Left forelimb (tissue), 1 donor: ENCODE results near the gene DPP4.

ENCODE experiments used
- DNase-seq: peaks from one replicate; pipeline ENCODE4 v3.0.0-alpha.2; 2018; ENCODE audit warnings: low spot score

Gene DPP4

DNA sequence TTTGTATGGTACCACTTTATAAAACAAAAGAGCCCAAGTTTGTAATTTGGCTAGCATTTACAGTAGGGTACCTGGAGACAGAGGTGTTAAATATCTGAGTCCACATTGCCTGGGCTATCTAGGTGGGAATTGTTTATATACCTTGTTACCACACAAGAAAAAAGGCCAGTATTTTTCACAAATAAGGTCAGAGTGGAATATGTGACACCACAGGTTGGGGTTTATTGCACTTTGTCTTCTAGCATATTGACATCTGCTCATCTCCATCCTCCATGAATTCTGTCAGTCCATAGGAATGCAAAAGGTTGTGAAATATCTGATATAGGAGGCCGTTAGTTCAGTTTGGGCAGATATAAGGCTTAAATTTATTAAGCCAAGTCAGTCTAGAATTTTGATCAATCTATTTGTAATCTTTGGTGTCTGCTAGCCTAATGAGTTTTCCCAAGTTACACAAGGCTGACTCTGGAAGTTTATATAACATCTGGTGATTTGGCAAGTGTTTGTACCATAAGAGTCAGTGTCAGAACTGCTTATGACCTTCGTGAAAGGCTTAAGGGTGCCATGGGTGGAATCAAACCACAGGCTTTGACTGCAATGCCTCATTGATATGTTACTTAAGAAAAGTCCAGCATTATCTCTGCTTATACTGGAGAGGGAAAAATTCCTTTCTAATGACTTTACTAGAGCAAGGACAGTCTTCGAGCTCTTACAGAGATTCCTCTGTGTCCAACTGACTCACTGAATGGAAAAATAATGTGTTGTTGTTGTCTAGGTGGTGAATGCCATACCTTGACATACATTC lies 11.3 kb upstream of the DPP4 start:
- no peak for DNase-seq

DNA sequence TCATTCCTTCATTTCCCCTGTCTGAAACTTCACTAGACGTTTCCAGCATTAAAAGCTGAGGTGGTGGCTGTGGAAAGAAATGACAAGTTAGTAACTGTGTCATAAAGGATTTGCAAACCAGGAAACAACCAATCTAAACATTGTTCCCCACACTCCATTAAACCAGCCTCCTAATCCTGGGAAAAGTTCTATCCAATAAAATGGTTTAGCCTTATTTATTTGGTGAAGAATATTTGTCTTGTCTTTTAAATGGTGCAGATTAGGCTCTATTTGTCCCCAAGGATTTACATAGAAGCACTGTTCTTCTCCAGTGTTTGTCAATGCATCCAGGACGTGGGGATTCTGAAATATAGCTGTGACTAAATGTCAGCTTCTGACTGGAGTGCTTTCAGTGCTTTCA lies 10.5 kb upstream of the DPP4 start:
- DNase-seq, result no peak

DNA sequence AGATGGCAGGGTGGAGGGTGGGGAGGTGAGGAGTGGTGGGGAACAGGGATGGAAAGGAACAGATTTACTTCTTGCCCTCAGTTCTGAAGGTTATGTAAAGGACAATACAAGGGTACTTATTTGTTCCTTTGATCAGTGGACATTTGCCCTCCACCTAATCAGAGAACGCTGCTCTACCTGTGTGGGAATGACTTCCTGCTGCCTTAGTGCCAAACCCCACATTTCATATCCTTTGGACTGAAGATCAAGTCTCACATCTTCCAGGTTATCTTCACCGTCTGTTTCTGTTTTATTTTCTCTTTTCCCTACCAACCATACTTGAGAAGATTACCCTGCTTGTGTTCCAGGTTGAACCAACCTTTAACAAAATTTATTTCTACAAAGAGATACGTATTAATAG lies 8.7 kb upstream of the DPP4 start:
- DNase-seq, result no peak

DNA sequence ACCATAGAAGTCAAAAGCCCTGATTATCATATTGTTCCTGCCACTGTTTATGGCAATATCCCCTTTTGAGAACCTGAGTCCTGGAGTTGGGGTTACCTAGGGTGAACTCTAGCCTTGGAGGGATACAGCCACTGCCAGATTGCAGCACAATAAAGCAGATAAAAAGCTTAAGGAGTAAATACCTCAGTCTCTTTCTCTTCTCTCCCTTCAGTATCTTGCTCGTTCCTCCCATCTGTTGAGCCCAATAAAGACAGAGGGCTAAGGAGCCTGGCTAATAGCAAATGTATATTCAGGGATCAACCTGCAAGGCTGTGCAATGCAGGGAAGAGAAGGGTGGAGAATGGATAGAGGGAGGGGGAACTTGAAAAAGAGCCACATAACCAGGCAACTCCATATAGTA lies 8.0 kb upstream of the DPP4 start:
- no peak for DNase-seq

DNA sequence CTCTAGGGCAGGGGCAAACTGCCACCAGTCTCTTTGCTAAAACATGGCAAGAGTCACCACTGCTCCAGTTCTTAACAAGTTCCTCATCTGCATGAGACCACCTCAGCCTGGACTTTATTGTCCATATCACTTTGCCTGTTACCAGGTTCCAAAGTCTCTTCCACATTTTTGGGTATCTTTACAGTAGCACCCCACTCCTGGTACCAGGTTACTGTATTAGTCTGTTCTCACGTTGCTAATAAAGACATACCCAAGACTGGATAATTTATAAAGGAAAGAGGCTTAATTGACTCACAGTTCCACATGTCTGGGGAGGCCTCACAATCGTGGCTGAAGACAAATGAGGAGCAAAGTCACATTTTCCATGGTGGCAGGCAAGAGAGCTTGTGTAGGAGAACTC lies 5.5 kb upstream of the DPP4 start:
- DNase-seq, result no peak

DNA sequence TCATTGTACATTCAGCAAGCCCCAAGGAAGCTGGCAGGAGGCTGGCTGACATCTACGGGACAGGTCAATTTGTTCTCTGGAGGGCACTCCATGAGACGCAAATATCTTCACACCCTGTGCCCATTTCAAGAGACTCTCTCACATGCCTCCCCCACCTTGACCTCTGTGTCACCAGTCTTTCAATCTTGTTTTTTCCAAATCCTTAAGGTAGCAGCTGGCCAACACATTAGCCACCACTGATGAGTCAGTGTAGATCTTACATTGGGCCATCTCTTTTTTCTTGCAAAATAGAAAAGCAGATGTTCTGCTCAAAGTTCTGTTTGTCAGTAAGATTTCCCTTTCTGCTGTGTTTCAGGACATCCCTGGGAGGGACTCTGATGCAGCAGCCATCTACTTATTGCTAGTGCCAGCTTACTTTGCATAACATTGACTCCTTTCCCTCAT lies 1.7 kb upstream of the DPP4 start:
- no peak for DNase-seq

DNA sequence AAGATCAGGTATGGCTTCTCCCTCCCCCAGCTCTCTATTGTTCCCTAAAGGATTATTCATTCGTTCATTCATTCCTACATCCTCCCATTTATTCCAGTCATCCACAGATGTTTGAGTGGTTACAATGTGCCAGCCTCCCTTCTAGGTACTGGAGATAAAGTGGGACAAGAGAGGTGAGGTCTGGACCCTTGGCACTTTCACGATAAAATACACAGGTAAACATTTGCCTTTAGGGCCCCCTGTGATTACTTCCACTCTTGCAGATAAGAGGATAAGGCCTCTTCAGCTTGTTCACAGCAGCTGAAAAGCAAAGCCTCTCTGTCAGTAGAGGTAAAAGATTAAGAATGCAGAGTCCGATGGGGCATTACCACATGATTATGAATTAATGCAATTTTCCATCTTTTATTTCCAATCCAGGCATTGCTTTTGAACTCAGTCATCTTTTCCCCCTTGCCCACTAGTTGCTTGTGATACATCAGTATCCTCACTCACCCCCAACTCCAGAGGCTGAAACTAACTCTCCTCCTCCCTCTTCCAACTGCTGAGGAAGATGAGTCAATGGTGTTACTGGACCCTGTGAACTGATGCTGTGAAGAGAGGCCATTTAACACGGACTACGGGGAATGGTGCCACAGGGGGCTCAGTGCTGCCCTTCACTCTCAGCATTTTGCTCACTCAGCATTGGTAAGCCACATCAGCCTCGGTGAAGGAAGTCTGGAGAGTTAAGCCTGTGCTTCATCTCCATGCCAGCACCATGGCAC lies 1.1 kb upstream of the DPP4 start:
- no peak for DNase-seq

DNA sequence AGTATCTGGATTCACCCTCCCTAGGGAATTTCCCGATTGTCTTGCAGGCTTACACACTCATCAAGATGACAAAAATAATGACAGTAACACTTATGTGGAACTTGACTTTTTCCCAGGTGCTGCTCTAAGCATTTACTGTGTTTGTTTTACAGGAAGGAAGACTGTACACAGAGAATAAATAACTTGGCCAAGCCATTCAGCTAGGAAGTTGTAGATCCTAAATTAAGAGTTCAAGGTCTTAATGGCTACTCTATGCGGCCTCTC lies 549 bp upstream of the DPP4 start:
- DNase-seq, result no peak

DNA sequence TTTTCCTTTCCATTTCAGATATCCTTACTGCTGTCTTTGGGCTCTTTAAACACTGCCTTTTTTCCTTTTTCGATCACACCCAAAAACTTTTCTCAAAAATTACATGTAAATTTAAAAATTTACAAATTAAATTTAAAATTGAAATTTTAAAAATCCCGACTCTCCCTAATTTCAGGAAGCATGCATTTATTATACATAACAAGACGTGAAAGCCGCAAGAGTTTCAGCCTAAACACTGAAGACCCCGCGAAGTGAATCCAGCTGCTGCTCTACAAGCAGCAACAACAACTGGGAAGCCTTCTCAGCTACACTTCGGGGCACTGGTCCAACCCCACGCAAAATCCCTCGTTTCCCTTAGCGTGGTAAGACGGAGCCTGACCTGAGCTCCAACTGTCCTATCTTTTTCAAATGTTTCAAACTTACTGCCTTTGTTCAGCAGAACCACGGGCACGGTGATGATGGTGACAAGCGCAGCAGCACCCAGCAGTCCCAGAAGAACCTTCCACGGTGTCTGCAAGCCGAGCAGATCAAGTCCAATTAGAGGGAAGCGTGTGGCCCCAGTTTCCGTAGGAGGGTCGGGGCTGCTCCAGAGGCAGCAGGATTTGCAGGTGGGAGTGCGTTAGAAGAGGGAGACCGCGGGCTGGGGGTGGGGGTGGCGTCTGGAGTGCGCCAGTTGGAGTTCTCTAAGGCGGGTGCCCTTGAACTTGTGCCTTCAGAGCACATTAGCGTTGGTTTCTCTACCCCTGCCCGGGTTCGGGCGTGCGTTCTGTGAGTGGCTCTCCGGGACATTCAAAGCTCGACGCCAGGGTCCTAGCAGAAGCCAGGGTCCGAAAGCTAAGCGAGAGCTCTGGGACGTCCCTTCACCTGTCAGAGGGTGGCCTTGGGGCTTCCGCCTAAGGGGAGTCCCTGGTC lies 783 bp downstream of the DPP4 start:
- peak; percentile 69 for DNase-seq

DNA sequence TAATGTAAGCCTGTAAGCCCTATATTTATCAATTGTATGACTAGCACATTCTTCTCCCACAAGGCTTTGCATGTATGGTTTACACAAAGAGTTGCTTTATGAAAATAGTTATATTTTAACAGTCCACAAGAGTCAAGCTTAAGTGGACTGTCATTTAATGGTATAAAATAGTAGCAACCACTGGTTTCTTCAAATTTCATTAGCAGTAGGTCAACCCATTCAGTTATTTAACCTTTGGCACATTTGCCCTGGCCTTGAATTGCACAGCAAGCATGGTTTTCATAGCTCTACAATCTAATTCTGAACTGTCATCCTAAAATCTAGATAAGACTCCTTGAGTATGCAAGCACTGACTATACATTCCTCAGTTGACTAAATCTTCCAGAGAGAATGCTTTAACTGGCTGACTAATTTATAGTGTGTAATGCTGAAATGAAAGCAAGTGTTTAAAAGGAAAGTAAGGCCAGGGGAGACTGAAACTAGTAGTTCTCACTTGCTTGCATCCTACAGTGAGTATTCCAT lies 1.8 kb downstream of the DPP4 start:
- DNase-seq, result no peak

DNA sequence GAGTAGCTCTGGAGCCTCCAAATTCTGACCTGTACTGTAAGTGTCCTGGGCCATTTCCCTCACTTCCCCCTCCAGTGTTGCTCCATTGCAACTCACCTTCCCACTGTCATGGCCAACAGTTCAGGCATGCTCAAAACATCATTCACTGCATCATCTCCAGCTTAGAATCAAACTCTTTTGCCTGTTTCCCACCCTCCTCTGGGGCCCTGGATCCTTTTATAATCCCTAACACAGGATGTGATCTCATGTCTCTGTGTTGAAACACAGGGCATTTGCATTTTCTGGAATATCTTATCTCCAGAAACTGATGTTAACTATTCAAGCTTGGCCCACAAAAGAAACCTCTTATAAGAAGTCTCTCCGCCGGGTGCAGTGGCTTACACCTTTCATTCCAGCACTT lies 3.0 kb downstream of the DPP4 start:
- no peak for DNase-seq

DNA sequence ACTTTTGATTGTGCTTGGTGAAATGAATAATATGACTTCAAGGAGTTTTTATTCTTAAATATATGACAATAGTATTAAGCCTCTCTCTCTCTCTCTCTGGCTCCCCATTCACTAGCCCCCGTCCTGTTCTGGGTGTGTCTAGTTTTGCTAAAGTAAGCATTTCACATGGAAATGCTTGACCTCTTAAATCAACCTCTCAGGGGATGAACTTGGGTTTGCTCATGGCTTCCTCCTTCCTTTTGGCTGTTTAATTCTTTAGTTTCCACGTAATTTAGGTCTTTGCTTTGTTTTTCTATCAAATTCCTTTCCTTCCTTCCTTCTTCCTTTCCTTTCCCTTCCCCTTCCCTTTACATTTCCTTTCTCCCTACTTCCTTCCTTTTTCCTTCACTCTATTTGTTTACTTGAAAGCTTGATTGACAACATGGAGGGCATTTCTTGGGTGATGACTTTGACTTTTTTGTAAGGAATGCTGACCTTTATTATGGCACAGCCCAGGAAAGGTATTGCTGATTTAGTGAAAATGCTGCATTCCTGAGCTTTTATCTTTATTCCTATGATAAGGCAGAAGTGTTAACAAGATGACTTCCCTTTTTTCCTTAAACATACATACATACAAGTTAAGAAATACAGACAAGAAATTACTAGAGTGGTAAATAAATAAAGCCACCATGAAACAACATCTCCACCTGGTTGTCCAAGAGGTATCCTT lies 3.6 kb downstream of the DPP4 start:
- no peak for DNase-seq

DNA sequence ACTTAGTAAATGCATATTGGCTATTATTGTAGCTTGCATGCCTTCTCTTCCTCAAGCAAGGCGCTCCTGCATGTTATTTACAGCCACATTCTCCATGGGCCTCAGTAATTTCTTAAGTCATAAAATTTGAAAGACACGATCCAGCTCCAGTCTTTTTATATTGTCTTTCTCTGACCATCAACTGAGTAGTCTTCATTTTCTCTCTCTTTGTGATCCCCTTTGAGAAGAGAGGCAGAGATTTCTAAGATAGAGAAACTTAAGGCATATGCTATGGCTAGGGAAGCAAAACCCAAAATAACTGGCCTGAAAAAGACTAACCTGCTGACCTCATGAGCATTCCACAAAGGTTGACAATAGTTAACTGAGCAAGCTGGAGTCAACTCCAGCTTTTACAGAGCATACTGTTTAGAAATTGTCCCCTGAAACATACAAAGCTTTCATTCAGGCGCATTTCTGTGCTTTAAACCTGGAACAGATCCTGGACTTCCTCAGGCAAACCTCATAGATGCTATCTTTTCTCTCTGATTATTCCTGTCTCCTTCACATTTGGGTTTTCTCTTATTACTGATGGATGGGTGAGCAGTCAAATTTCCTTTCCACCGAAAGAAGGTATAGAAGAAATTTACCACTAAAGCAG lies 4.6 kb downstream of the DPP4 start:
- DNase-seq, result no peak

DNA sequence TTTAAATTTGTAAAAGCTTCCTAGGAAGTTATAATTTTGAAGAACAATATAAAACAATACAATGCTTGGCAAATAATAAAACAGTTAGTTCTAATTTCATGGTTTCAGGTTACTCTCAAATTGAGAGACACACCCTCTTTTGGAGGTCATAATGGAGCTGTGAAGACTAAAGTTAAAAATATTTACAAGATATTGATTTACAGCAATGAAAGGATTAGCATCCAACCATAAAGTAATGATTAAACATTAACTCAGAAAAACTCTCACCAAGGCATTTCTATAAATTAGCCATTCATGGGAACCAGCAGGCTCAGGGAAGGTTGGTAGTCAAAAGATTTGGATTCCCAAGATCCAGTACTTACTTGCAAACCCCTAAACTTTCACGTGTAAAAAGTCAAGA lies 6.4 kb downstream of the DPP4 start:
- DNase-seq, result no peak

DNA sequence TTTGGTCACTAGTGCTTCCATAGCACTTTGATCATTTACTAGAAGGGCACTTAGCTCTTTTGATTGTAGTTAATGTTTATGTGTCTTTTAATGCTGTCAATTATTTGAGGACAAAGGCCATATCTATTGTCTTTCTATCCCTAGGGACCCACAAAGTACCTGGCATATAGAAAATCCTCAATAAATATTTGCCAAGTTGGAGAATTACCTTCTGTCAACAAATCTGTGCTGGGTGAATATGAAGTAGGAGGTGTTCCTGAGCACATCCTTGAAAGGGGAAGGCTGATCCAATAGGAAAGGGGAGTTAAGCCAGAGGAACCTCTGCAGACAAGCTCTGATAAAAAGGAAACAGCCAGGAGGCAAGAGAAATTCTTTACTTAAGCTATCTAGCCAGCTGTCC lies 8.2 kb downstream of the DPP4 start:
- DNase-seq, result no peak

DNA sequence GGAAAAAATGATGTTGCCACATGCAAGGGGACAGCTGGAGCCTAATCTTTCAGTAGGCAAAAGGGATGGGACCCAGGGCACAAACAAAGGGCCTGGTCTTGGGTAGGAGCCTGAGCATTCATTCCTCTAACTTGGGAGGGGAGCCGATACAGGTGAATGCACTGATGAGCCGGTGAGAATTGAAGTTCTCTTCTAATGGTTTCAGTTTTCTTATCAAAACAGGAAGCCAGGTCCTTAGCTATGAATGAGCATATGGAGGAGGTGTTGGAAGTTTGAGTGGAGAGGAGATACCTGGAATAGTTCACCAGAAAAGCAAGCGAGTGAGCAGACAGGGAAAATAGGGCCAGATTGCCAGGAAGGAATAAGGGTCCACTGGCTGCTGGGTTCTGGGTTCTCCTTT lies 10.1 kb downstream of the DPP4 start:
- no peak for DNase-seq

DNA sequence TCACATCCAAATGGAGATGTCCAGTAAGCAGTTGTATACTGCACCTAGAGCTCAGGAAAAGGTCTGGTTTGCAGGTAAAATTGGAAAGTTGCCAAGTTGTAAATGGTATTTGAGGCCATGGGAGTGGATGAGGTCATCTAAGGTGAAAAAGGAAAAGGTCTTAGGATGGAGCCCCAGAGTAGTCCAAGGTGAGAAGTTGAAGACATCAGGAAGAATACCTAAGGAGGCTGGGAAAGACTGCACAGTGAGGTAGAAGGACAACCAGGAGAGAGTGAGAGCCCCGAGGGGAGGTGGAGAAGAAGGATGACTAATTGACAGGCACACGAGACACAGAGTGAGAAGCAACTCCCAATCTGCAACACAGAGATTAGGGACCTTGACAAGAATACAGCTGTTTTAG lies 10.7 kb downstream of the DPP4 start:
- DNase-seq, result no peak

DNA sequence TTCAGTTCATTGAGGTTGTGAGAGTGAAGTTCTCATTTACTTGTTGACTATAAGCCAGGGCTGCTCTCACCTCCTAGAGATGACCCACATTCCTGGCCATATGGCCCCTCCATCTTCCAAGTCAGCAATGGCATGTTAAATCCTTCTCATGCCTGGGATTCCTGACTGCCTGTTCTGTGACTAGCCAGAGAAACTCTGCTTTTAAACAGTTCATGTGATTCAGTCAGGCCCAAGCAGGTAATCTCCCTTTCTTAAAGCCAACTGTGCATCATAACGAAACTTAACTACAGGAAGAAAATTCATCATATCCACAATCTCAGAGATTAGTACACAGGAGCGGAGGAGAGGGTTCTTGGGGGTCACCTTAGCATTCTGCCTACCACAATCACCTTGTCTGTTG lies 11.5 kb downstream of the DPP4 start:
- no peak for DNase-seq

DNA sequence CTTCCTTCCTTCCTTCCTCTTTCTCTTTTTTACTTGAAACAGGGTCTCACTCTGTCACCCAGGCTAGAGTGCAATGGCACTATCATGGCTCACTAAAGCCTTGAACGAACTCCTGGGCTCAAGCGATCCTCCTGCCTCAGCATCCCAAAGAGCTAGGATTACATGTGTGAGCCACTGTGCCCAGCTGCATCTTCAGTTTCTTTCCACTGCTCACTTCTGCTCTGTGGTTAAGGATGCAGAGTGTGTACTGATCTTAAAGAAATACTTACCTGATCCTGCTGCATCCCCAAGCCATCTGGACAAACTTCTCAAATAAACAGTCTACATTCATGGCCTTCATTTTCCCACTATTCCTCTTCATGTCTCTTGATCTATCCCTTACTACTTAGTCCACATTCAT lies 13.0 kb downstream of the DPP4 start:
- no peak for DNase-seq

DNA sequence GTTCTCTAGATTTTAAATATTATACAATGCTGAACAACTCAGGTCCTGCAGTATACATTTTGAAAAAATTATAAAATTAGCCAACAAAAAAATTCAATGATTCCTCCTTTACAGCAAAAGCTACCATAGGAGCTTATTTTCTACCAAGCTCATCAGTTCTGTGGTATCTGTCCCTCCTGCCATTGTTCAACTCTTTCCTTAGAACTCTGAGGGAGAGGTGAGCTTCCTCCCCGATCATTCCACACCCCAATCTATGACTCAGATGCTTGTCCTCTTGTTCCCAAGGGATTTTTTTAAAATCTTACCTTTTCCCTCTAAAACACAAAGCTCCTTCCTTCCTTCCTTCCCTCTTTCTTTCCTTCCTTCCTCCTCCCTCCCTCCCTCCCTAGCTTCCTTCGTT lies 13.5 kb downstream of the DPP4 start:
- DNase-seq, result no peak

DNA sequence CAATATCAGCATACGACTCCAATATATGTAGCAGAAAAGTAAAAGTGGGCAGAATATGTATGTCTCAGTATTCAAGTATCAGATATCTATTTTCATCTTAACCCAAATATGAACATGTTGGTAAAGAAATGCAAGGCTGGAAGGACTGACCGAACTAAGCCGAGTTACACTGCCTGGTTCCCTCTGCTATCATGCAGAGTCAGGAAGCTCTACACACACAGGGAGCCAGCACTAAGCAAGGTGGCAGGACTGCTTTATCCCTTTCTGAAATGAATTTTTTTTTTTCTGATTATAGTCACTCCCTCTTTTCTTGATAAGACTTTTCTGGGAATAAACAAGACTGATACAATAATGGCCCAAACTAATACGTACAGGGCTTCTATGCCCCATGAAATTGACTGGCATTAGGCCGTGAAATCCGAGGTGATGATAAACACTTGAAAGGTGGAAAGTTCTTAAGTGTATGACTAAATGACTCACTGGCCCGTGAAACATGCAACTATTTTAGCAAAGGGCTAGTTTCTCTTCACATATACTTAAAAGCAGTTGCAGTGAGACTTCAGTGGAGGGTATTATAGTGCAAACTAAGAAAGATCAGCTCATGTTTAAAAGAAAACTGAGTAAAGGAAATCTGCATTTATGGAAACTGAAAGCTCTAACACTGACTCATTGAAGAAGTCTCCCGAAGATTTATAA lies 14.9 kb downstream of the DPP4 start:
- no peak for DNase-seq
